Upper lobe of left lung (tissue), 6 donors: ENCODE results near the gene ZP2. TPM values are rescaled to one million over a fixed set of nuclear protein-coding genes. Genes with fewer than 3 reads are reported as not detected.
"Not testable (repeated sequence)": the region's sequence is repeated elsewhere in the genome, so short reads cannot be mapped to it uniquely, and the experiment has no call there.

ENCODE experiments used
- ATAC-seq, 2 donors: fragments of 200-7000 bp; cut with Tn5 transposase; one replicate each; pipeline ENCODE4 v1.9.1; 2022; ENCODE audit warnings: mild to moderate bottlenecking in 2 of 2, moderate library complexity in 2 of 2; ENCODE audit not compliant: low FRiP score in 2 of 2
- DNase-seq, 2 donors: peaks; one replicate each; pipeline ENCODE4 v3.0.0-alpha.2; 2019 to 2020
- H3K27ac ChIP-seq, 4 donors: fragments of 200-600 bp; sonication (generic); one replicate each; pipeline ENCODE4 v1.5.1; 2016 to 2019
- H3K27me3 ChIP-seq, 4 donors: fragments of 200-600 bp; sonication (generic); one replicate each; pipeline ENCODE4 v1.5.1; 2017 to 2019
- H3K36me3 ChIP-seq, 4 donors: fragments of 200-600 bp; sonication (generic); one replicate each; pipeline ENCODE4 v1.5.1; 2016 to 2019
- H3K4me1 ChIP-seq, 4 donors: fragments of 200-600 bp; sonication (generic); one replicate each; pipeline ENCODE4 v1.5.1; 2018 to 2019
- H3K4me3 ChIP-seq, 4 donors: fragments of 200-600 bp; sonication (generic); one replicate each; pipeline ENCODE4 v1.5.1; 2017 to 2019; ENCODE audit warnings: mild to moderate bottlenecking in 2 of 4, moderate library complexity in 1 of 4
- H3K9me3 ChIP-seq, 4 donors: fragments of 200-600 bp; sonication (generic); one replicate each; pipeline ENCODE4 v1.5.1; 2018 to 2019
- CTCF ChIP-seq, 6 experiments: fragments of 450-650 bp in 4 of 6; fragments of 200-600 bp in 2 of 6; sonication (generic) in 2 of 6; IDR thresholded peaks; one replicate each; pipeline ENCODE4 v1.5.1; 2016 to 2019; ENCODE audit warnings: antibody characterized with exemption in 6 of 6
- EP300 ChIP-seq, 4 donors: sonication (generic); formaldehyde crosslinking; IDR thresholded peaks; one replicate each; pipeline ENCODE4 v1.5.1; 2017; ENCODE audit warnings: antibody characterized with exemption in 4 of 4, control low read depth in 2 of 4
- POLR2A ChIP-seq, 4 donors: fragments of 450-650 bp; IDR thresholded peaks; one replicate each; pipeline ENCODE4 v1.5.1; 2016 to 2017; ENCODE audit warnings: antibody characterized with exemption in 4 of 4, mild to moderate bottlenecking in 2 of 4
- POLR2AphosphoS5 ChIP-seq, 2 donors: sonication (generic); formaldehyde crosslinking; IDR thresholded peaks; one replicate each; pipeline ENCODE4 v1.5.1; 2017; ENCODE audit warnings: antibody characterized with exemption in 2 of 2
- WGBS, 2 donors: methylation state at CpG; one replicate each; pipeline ENCODE4 v1.1.5; 2017 to 2018; 5-methylcytosine and 5-hydroxymethylcytosine counted together
- total RNA-seq, 6 donors: library from RNA; depleted of rRNA in 4 of 6; stranded (reverse); fragments of >200 nt in 4 of 6; gene quantifications; one replicate each; pipeline versions ENCODE4 v1.1.0 to v1.2.1, GENCODE V29; 2016 to 2021
- donor health status: DM: no; HTN: no; CAD: no; lungs with moderate emphysema.
- donor health status: DM: no; HTN: yes; CAD: no; lungs with severe emphysema.

The ZP2 gene
- total RNA-seq, 6 donors from 2014 or later, result not detected

GRCh38 chr16:21159281-21159951 lies 52.0 kb downstream of the ZP2 start:
- Histone ChIP-seq H3K27me3 (no peaks in the 10 kb centered on the region), H3K4me3 (peak overlapping the region; percentile 77 to 94 (median 88)), H3K27ac (peak overlapping the region; percentile 75 to 90 (median 81)), H3K4me1 (peaks cover 17 to 43% (median 21%) of the 10 kb centered on the region in 4 donors), H3K9me3 (no peaks in the 10 kb centered on the region), H3K36me3 (peaks cover 0 to 20% (median 9%) of the 10 kb centered on the region in 4 donors)
- 0 to 3% methylated on average over 21 to 27 of the region's 27 CpGs for WGBS, 2 donors
- ATAC-seq (peak; percentile 56 to 84), DNase-seq (peak; percentile 81 to 84)
- TF ChIP-seq CTCF (IDR thresholded peaks at IDR 0.05) (no peak), POLR2AphosphoS5 (IDR thresholded peaks at IDR 0.05) (peak in 1 of 2 donors; percentile 45), EP300 (IDR thresholded peaks at IDR 0.05) (no peak), POLR2A (IDR thresholded peaks at IDR 0.05) (peak in 1 of 4 donors; percentile 24)

GRCh38 chr16:21158208-21159110 lies 52.9 kb downstream of the ZP2 start, which contains the start of gene LDAF1:
Gene LDAF1, plus strand, starts transcription at chr16:21158674. Its CDS starts 2,509 bp downstream, at chr16:21161183.
- H3K4me3 ChIP-seq, result peak within 1 kb of the TSS; percentile 77 to 94 (median 88)
- H3K27ac ChIP-seq, result peak within 1 kb of the TSS; percentile 75 to 90 (median 81)
- 0 to 3% methylated on average over 14 to 52 of the region's 59 CpGs for WGBS, 2 donors
- TF ChIP-seq EP300 (IDR thresholded peaks at IDR 0.05) (no peak), POLR2AphosphoS5 (IDR thresholded peaks at IDR 0.05) (peak; percentile 23 to 62), POLR2A (IDR thresholded peaks at IDR 0.05) (peak in 1 of 4 donors; percentile 63), CTCF (IDR thresholded peaks at IDR 0.05) (no peak)
- peak; percentile 90 to 97 for DNase-seq
- H3K36me3 ChIP-seq, result peaks cover 0 to 14% (median 4%) of the 10 kb centered on the region in 4 donors
- peaks cover 17 to 43% (median 21%) of the 10 kb centered on the region in 4 donors for H3K4me1 ChIP-seq
- peak; percentile 95 to 97 for ATAC-seq
- H3K27me3 ChIP-seq, result no peaks in the 10 kb centered on the region
- no peaks in the 10 kb centered on the region for H3K9me3 ChIP-seq

DNA sequence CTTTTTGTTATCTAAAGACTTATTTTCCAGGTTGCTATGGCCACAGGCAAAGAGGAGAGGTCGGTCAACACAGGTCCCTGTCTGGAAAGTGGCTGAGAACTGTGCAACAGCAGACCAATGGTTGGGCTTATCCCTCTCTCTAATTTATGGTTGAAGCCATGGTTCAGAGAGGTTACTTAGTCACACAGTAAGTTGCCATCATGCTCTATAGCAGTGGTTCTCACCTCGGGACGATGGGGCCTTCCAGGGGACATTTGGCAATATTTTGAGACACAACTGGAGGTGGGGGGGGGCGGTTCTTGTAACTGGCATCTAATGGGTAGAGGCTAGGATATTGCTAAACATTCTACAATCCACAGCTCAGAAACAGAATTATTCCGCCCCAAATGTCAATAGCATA lies 53.7 kb downstream of the ZP2 start:
- 66 to 70% methylated on average over 4 to 5 of the region's 5 CpGs for WGBS, 2 donors
- DNase-seq, result no peak
- peak overlapping the region in 2 of 4 donors; percentile 87 to 90 for H3K27ac ChIP-seq
- ATAC-seq, result no peak
- no peaks in the 10 kb centered on the region for H3K27me3 ChIP-seq
- peaks cover 0 to 6% (median 0%) of the 10 kb centered on the region in 4 donors for H3K36me3 ChIP-seq
- TF ChIP-seq POLR2AphosphoS5 (IDR thresholded peaks at IDR 0.05), result no peak
- no peak for TF ChIP-seq CTCF (IDR thresholded peaks at IDR 0.05)
- no peak for TF ChIP-seq POLR2A (IDR thresholded peaks at IDR 0.05)
- TF ChIP-seq EP300 (IDR thresholded peaks at IDR 0.05), result no peak
- H3K9me3 ChIP-seq, result no peaks in the 10 kb centered on the region
- no peak overlapping the region for H3K4me3 ChIP-seq
- H3K4me1 ChIP-seq, result peaks cover 16 to 35% (median 21%) of the 10 kb centered on the region in 4 donors

- WGBS, 2 donors, result 49 to 63% methylated on average over 6 of the region's 6 CpGs
Observed at GRCh38 chr16:21156767-21157467, 54.5 kb downstream of the ZP2 start.

DNA sequence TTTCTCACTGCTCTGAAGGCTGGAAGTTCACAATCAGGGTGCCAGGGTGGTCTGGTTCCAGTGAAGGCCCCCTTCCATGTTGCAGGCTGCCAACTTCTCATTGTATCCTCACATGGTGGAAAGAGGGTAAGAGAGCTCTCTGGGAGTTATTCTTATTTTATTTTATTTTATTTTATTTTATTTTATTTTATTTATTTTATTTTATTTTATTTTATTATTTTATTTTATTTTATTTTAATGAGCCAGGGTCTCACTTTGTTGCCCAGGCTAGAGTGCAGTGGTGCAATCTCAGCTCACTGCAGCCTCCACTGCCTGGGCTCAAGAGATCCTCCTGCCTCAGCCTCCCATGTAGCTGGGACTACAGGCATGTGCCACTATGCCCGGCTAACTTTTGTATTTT lies 55.4 kb downstream of the ZP2 start:
- H3K27ac ChIP-seq, result not testable (repeated sequence)
- whole genome bisulfite sequencing, 2 donors, result 67 to 86% methylated on average over 1 of the region's 1 CpG

More at GRCh38 chr16:21156767-21157467, 54.5 kb downstream of the ZP2 start:
- ATAC-seq (peak in 1 of 2 donors; percentile 58), DNase-seq (no peak)
- Histone ChIP-seq H3K4me3 (no peak overlapping the region), H3K27me3 (no peaks in the 10 kb centered on the region), H3K36me3 (peaks cover 0 to 5% (median 0%) of the 10 kb centered on the region in 4 donors), H3K27ac (no peak overlapping the region), H3K9me3 (no peaks in the 10 kb centered on the region), H3K4me1 (peaks cover 10 to 30% (median 18%) of the 10 kb centered on the region in 4 donors)
- no peak for TF ChIP-seq EP300 (IDR thresholded peaks at IDR 0.05)
- TF ChIP-seq CTCF (IDR thresholded peaks at IDR 0.05), result peak in 5 of 6 experiments; percentile 44 to 53 (median 47)
- no peak for TF ChIP-seq POLR2AphosphoS5 (IDR thresholded peaks at IDR 0.05)

DNA sequence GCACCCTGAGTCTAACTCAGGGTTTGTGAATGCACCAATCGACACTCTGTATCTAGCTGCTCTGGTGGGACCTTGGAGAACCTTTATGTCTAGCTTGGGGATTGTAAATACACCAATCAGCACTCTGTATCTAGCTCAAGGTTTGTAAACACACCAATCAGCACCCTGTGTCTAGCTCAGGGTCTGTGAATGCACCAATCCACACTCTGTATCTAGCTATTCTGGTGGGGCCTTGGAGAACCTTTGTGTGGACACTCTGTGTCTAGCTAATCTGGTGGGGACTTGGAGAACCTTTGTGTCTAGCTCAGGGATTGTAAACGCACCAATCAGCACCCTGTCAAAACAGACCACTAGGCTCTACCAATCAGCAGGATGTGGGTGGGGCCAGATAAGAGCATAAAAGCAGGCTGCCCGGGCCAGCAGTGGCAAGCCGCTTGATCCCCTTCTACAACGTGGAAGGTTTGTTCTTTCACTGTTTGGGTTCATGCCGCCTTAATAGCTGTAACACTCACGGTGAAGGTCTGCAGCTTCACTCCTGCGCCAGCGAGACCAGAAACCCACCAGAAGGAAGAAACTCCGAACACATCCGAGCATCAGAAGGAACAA lies 58.1 kb downstream of the ZP2 start:
- WGBS, 2 donors, result 89 to 92% methylated on average over 9 to 11 of the region's 11 CpGs
- H3K27ac ChIP-seq, H3K27me3 ChIP-seq, H3K36me3 ChIP-seq, ATAC-seq, H3K9me3 ChIP-seq, H3K4me3 ChIP-seq, DNase-seq: not testable (repeated sequence)
- peaks cover 7 to 24% (median 10%) of the 10 kb centered on the region in 4 donors for H3K4me1 ChIP-seq

More for the DNA sequence above, 55.4 kb downstream of the ZP2 start:
- H3K9me3 ChIP-seq, ATAC-seq, H3K36me3 ChIP-seq, H3K4me3 ChIP-seq, H3K27me3 ChIP-seq, DNase-seq: not testable (repeated sequence)
- peaks cover 9 to 32% (median 18%) of the 10 kb centered on the region in 4 donors for H3K4me1 ChIP-seq
